Skeletal muscle tissue (tissue), 4 donors: ENCODE results near the gene AKR7A3. TPM values are rescaled to one million over a fixed set of nuclear protein-coding genes. Genes with fewer than 3 reads are reported as not detected.
"Not testable (repeated sequence)": the region's sequence is repeated elsewhere in the genome, so short reads cannot be mapped to it uniquely, and the experiment has no call there.

Experiments
- H3K27ac ChIP-seq: one replicate; pipeline ENCODE4 v1.7.0; 2013; ENCODE audit warnings: mild to moderate bottlenecking, low read depth, low read length, inconsistent platforms
- H3K27me3 ChIP-seq, 3 donors: one replicate each; pipeline ENCODE4 v1.7.0; 2013; ENCODE audit warnings: low read length in 3 of 3; ENCODE audit not compliant: control insufficient read depth in 3 of 3, insufficient read depth in 3 of 3
- H3K36me3 ChIP-seq, 3 donors: one replicate each; pipeline ENCODE4 v1.7.0; 2013; ENCODE audit warnings: low read length in 3 of 3; ENCODE audit not compliant: control insufficient read depth in 3 of 3, insufficient read depth in 3 of 3
- H3K4me1 ChIP-seq, 3 donors: one replicate each; pipeline ENCODE4 v1.7.0; 2013; ENCODE audit warnings: low read length in 3 of 3, mild to moderate bottlenecking in 3 of 3; ENCODE audit not compliant: control insufficient read depth in 3 of 3, insufficient read depth in 3 of 3
- H3K4me3 ChIP-seq, 3 donors: one replicate each; pipeline ENCODE4 v1.7.0; 2013; ENCODE audit warnings: low read length in 3 of 3
- H3K9ac ChIP-seq, 3 donors: one replicate each; pipeline ENCODE4 v1.7.0; 2013; ENCODE audit warnings: low read length in 3 of 3, mild to moderate bottlenecking in 3 of 3, moderate library complexity in 2 of 3, low read depth in 1 of 3
- H3K9me3 ChIP-seq, 3 donors: one replicate each; pipeline ENCODE4 v1.7.0; 2013; ENCODE audit warnings: low read length in 3 of 3; ENCODE audit not compliant: control insufficient read depth in 3 of 3
- total RNA-seq: library from RNA; depleted of rRNA; stranded (reverse); fragments of >200 nt; gene quantifications from one replicate; pipeline ENCODE4 v1.2.3, GENCODE V29; 2014
- donor health status: Osteomylitis.

Gene AKR7A3
- total RNA-seq, 1 donor from 2014 or later: 0.52 TPM

- H3K4me1 ChIP-seq: peaks cover 26 to 42% (median 28%) of the 10 kb centered on the region in 3 donors
- no peaks in the 10 kb centered on the region for H3K27me3 ChIP-seq
- H3K9me3 ChIP-seq: no peaks in the 10 kb centered on the region
- H3K4me3 ChIP-seq: peak overlapping the region; percentile 71 to 89 (median 79)
- peaks cover 15 to 24% (median 20%) of the 10 kb centered on the region in 3 donors for H3K36me3 ChIP-seq
- peak overlapping the region; percentile 66 to 91 (median 69) for H3K9ac ChIP-seq
- H3K27ac ChIP-seq: no peak overlapping the region
Measured at GRCh38 chr1:19311503-19311930, 22.9 kb upstream of the AKR7A3 start.

GRCh38 chr1:19310720-19311502 is 22.3 kb upstream of the AKR7A3 start:
- no peaks in the 10 kb centered on the region for H3K27me3 ChIP-seq
- H3K27ac ChIP-seq: no peak overlapping the region
- peaks cover 26 to 39% (median 28%) of the 10 kb centered on the region in 3 donors for H3K4me1 ChIP-seq

GRCh38 chr1:19310061-19310460 is 21.5 kb upstream of the AKR7A3 start:
- Histone ChIP-seq H3K27ac (no peak overlapping the region), H3K36me3 (peaks cover 24 to 35% (median 30%) of the 10 kb centered on the region in 3 donors), H3K4me1 (peaks cover 23 to 30% (median 27%) of the 10 kb centered on the region in 3 donors), H3K9ac (peak overlapping the region in 1 of 3 donors; percentile 16), H3K4me3 (no peak overlapping the region), H3K27me3 (no peaks in the 10 kb centered on the region), H3K9me3 (no peaks in the 10 kb centered on the region)

More at GRCh38 chr1:19310720-19311502, 22.3 kb upstream of the AKR7A3 start:
- H3K4me3 ChIP-seq: peak overlapping the region; percentile 71 to 89 (median 79)
- peaks cover 20 to 29% (median 21%) of the 10 kb centered on the region in 3 donors for H3K36me3 ChIP-seq
- H3K9ac ChIP-seq: peak overlapping the region; percentile 66 to 91 (median 69)
- H3K9me3 ChIP-seq: no peaks in the 10 kb centered on the region

- no peak overlapping the region for H3K9ac ChIP-seq
- peaks cover 23 to 30% (median 27%) of the 10 kb centered on the region in 3 donors for H3K4me1 ChIP-seq
- no peaks in the 10 kb centered on the region for H3K9me3 ChIP-seq
- no peaks in the 10 kb centered on the region for H3K27me3 ChIP-seq
- H3K4me3 ChIP-seq: no peak overlapping the region
- H3K36me3 ChIP-seq: peaks cover 28 to 43% (median 37%) of the 10 kb centered on the region in 3 donors
- no peak overlapping the region for H3K27ac ChIP-seq
Measured at GRCh38 chr1:19309123-19309813, 20.7 kb upstream of the AKR7A3 start.

- no peak overlapping the region for H3K9ac ChIP-seq
Measured at GRCh38 chr1:19308509-19308907, 19.9 kb upstream of the AKR7A3 start.

GRCh38 chr1:19307794-19308508 is 19.4 kb upstream of the AKR7A3 start:
- Histone ChIP-seq H3K36me3 (peaks cover 30 to 51% (median 48%) of the 10 kb centered on the region in 3 donors), H3K9ac (no peak overlapping the region), H3K27me3 (no peaks in the 10 kb centered on the region), H3K9me3 (no peaks in the 10 kb centered on the region), H3K27ac (no peak overlapping the region), H3K4me3 (no peak overlapping the region), H3K4me1 (peaks cover 15 to 18% (median 16%) of the 10 kb centered on the region in 3 donors)

More at GRCh38 chr1:19308509-19308907, 19.9 kb upstream of the AKR7A3 start:
- Histone ChIP-seq H3K4me3 (no peak overlapping the region), H3K27me3 (no peaks in the 10 kb centered on the region), H3K4me1 (peaks cover 21 to 23% (median 22%) of the 10 kb centered on the region in 3 donors), H3K27ac (no peak overlapping the region), H3K9me3 (no peaks in the 10 kb centered on the region), H3K36me3 (peaks cover 28 to 47% (median 43%) of the 10 kb centered on the region in 3 donors)

GRCh38 chr1:19306941-19307340 is 18.4 kb upstream of the AKR7A3 start:
- H3K4me1 ChIP-seq: peaks cover 11 to 13% (median 13%) of the 10 kb centered on the region in 3 donors
- no peaks in the 10 kb centered on the region for H3K9me3 ChIP-seq
- no peak overlapping the region for H3K27ac ChIP-seq
- H3K4me3 ChIP-seq: no peak overlapping the region
- H3K9ac ChIP-seq: no peak overlapping the region
- H3K36me3 ChIP-seq: peaks cover 30 to 51% (median 48%) of the 10 kb centered on the region in 3 donors
- no peaks in the 10 kb centered on the region for H3K27me3 ChIP-seq

- Histone ChIP-seq H3K36me3 (peaks cover 30 to 51% (median 48%) of the 10 kb centered on the region in 3 donors), H3K4me1 (peaks cover 4 to 5% (median 4%) of the 10 kb centered on the region in 3 donors)
Measured at GRCh38 chr1:19305880-19306279, 17.3 kb upstream of the AKR7A3 start.

GRCh38 chr1:19304081-19304480 is 15.5 kb upstream of the AKR7A3 start:
- H3K4me3 ChIP-seq, H3K27me3 ChIP-seq, H3K9me3 ChIP-seq, H3K4me1 ChIP-seq, H3K27ac ChIP-seq, H3K9ac ChIP-seq: not testable (repeated sequence)
- H3K36me3 ChIP-seq: peaks cover 30 to 53% (median 48%) of the 10 kb centered on the region in 3 donors

More at GRCh38 chr1:19305880-19306279, 17.3 kb upstream of the AKR7A3 start:
- no peaks in the 10 kb centered on the region for H3K27me3 ChIP-seq
- H3K9me3 ChIP-seq: no peaks in the 10 kb centered on the region
- no peak overlapping the region for H3K9ac ChIP-seq
- H3K4me3 ChIP-seq: no peak overlapping the region
- H3K27ac ChIP-seq: no peak overlapping the region
